Measurements from ENCODE around the gene HLCS.

DNA sequence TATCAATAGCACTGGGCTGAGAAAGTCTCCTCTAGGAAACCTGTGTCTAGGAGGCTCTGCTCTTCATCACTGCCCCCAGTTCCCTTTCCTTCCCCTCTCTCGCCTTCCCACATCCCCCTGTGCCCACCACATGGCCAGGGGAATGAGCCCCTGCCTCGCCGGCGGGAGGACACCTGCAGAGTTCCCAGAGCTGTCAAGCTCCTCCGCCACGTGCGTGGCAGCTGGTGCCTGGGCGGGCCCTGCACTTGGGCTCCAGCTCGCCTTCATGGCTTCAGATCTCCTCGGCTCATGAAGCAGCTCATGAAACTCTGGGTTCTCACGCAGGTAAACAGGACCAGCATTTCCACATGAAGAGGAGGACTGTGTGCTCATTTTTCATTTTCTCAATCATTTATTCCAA, 204.8 kb downstream of the HLCS start:
- TF ChIP-seq POLR2A (IDR thresholded peaks at IDR 0.05): no peak
- TF ChIP-seq, protein P1, sequence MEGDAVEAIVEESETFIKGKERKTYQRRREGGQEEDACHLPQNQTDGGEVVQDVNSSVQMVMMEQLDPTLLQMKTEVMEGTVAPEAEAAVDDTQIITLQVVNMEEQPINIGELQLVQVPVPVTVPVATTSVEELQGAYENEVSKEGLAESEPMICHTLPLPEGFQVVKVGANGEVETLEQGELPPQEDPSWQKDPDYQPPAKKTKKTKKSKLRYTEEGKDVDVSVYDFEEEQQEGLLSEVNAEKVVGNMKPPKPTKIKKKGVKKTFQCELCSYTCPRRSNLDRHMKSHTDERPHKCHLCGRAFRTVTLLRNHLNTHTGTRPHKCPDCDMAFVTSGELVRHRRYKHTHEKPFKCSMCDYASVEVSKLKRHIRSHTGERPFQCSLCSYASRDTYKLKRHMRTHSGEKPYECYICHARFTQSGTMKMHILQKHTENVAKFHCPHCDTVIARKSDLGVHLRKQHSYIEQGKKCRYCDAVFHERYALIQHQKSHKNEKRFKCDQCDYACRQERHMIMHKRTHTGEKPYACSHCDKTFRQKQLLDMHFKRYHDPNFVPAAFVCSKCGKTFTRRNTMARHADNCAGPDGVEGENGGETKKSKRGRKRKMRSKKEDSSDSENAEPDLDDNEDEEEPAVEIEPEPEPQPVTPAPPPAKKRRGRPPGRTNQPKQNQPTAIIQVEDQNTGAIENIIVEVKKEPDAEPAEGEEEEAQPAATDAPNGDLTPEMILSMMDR (IDR thresholded peaks at IDR 0.05): no peak
